OCI-LY3 (cell line): ENCODE data around the gene TAS2R16.

ENCODE experiments used
- EZH2phosphoT487 ChIP-seq: fragments of 200-600 bp; shearing (Covaris generic); IDR thresholded peaks from 2 replicates; pipeline ENCODE4 v1.6.1; 2018; ENCODE audit warnings: antibody characterized with exemption, mixed run types, low read depth
- TF ChIP-seq, protein P1 (sequence below): fragments of 200-600, 300-600 bp; sonication (generic); IDR thresholded peaks from 2 replicates; pipeline ENCODE4 v1.5.1; 2014; ENCODE audit warnings: antibody characterized with exemption, low read length, low read depth

DNA sequence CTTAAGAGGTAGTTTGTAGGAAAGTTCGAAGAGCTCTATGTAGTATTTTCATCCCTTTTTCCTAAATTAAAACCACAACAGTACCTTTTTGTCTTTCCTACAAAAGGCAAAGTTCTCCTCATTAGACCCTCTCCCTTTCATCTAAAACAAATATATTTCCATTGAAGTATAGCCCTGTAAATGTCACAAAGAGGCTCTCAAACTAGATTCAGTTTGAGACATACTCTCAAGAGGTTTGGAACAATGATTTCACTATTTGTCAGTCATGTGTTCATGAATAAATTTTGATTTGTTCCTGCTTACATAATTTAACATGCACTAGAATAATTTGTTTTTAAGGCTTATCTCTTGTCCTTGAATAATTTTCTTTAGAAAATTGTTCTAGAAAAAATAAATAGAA lies 12.2 kb downstream of the TAS2R16 start:
- TF ChIP-seq, protein P1, sequence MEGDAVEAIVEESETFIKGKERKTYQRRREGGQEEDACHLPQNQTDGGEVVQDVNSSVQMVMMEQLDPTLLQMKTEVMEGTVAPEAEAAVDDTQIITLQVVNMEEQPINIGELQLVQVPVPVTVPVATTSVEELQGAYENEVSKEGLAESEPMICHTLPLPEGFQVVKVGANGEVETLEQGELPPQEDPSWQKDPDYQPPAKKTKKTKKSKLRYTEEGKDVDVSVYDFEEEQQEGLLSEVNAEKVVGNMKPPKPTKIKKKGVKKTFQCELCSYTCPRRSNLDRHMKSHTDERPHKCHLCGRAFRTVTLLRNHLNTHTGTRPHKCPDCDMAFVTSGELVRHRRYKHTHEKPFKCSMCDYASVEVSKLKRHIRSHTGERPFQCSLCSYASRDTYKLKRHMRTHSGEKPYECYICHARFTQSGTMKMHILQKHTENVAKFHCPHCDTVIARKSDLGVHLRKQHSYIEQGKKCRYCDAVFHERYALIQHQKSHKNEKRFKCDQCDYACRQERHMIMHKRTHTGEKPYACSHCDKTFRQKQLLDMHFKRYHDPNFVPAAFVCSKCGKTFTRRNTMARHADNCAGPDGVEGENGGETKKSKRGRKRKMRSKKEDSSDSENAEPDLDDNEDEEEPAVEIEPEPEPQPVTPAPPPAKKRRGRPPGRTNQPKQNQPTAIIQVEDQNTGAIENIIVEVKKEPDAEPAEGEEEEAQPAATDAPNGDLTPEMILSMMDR, result no peak
- no peak for TF ChIP-seq EZH2phosphoT487
